GM12878 (cell line): ENCODE data around the gene CFAP410. TPM values are rescaled to one million over a fixed set of nuclear protein-coding genes. Genes with fewer than 3 reads are reported as not detected.

ENCODE experiments used
- ATAC-seq: fragments of 200-7000 bp; cut with Tn5 transposase; 3 replicates; pipeline ENCODE4 v1.9.1; 2020; ENCODE audit warnings: mild to moderate bottlenecking, moderate library complexity
- BruUV-seq: library from RNA; stranded (reverse); fragments of 400-500 nt; replicated peaks from 2 replicates; lab custom pipeline; 2021; lab: Mats Ljungman, UMichigan
- CTCF ChIA-PET: fragments of 300-600 bp; sonication (Branson Sonifier 250); formaldehyde crosslinking; extraction: SDS; loops from one replicate; lab custom pipeline; 2021; ENCODE audit warnings: inconsistent platforms; lab: Yijun Ruan, JAX
- POLR2A ChIA-PET: fragments of 350-600 bp; formaldehyde crosslinking; extraction: SDS; loops from one replicate; lab custom pipeline; 2021; ENCODE audit warnings: inconsistent platforms; lab: Charles Lee
- RAD21 ChIA-PET: fragments of 300-600 bp; sonication (Branson Sonifier 250); formaldehyde crosslinking; loops from one replicate; lab custom pipeline; 2023; ENCODE audit warnings: antibody characterized with exemption; ENCODE audit not compliant: unreplicated experiment; lab: Charles Lee
- SMC1A ChIA-PET: fragments of 300-600 bp; sonication (Branson Sonifier 250); formaldehyde crosslinking; loops from one replicate; lab custom pipeline; 2023; ENCODE audit not compliant: unreplicated experiment, uncharacterized antibody; lab: Charles Lee
- DNase-seq: peaks from one replicate; pipeline ENCODE4 v3.0.0-alpha.2; 2011; ENCODE audit warnings: low read depth, low spot score
- FAIRE-seq: peaks from 3 replicates; lab custom pipeline; 2011; peaks lifted over from hg19 to GRCh38; lab: Jason Lieb, UNC
- H2AFZ ChIP-seq: 2 replicates; pipeline ENCODE4 v1.6.0; 2011; ENCODE audit warnings: low read depth, low read length, control low read depth; ENCODE audit not compliant: control insufficient read depth
- H3K27ac ChIP-seq: 2 replicates; pipeline ENCODE4 v1.5.1; 2011; ENCODE audit warnings: control low read depth; ENCODE audit not compliant: control insufficient read depth, insufficient read depth
- H3K27me3 ChIP-seq, 2 experiments: replicated peaks in 1 of 2; 2 replicates each; pipeline versions ENCODE4 v1.6.0 to v1.6.1; 2011; ENCODE audit warnings: low read length in 1 of 2; ENCODE audit not compliant: control insufficient read depth in 2 of 2, insufficient read depth in 2 of 2
- H3K36me3 ChIP-seq, 2 experiments: 2 replicates each; pipeline ENCODE4 v1.5.1; 2011; ENCODE audit warnings: low read length in 1 of 2; ENCODE audit not compliant: control insufficient read depth in 2 of 2, insufficient read depth in 2 of 2
- H3K4me1 ChIP-seq: 2 replicates; pipeline ENCODE4 v1.6.1; 2011; ENCODE audit warnings: mild to moderate bottlenecking, low read length, moderate library complexity, mixed read lengths; ENCODE audit not compliant: control insufficient read depth, insufficient read depth
- H3K4me2 ChIP-seq: 2 replicates; pipeline ENCODE4 v1.6.0; 2011; ENCODE audit warnings: control low read depth; ENCODE audit not compliant: control insufficient read depth, insufficient read depth
- H3K4me3 ChIP-seq: fragments of 200-600 bp; sonication (generic); 2 replicates; pipeline ENCODE4 v1.5.1; 2016
- H3K79me2 ChIP-seq: 2 replicates; pipeline ENCODE4 v1.6.0; 2011; ENCODE audit warnings: low read length; ENCODE audit not compliant: control insufficient read depth, insufficient read depth
- H3K9ac ChIP-seq: 2 replicates; pipeline ENCODE4 v1.8.0; 2011; ENCODE audit warnings: low read length, control low read depth, mixed read lengths; ENCODE audit not compliant: control insufficient read depth, insufficient read depth
- H3K9me3 ChIP-seq: replicated peaks from 3 replicates; pipeline ENCODE4 v1.5.1; 2011; ENCODE audit warnings: mild to moderate bottlenecking, low read length; ENCODE audit not compliant: control insufficient read depth, insufficient read depth
- H4K20me1 ChIP-seq: 2 replicates; pipeline ENCODE4 v1.6.0; 2011; ENCODE audit not compliant: control insufficient read depth, insufficient read depth
- ETV6 ChIP-seq, 2 experiments: fragments of 450-650 bp in 1 of 2; IDR thresholded peaks in 1 of 2; conservative IDR thresholded peaks in 1 of 2; 2 replicates each; pipeline ENCODE4 v1.6.1; 2014; ENCODE audit warnings: antibody characterized with exemption in 1 of 2, borderline replicate concordance in 1 of 2, low read depth in 1 of 2, mild to moderate bottlenecking in 1 of 2, moderate library complexity in 1 of 2
- FOS ChIP-seq: IDR thresholded peaks from 3 replicates; pipeline ENCODE4 v1.6.1; 2011; ENCODE audit warnings: borderline replicate concordance; ENCODE audit not compliant: insufficient read length; ENCODE audit errors: extremely low read depth
- JUNB ChIP-seq: IDR thresholded peaks from 2 replicates; pipeline ENCODE4 v1.6.1; 2016; ENCODE audit warnings: antibody characterized with exemption, mild to moderate bottlenecking
- MLLT1 ChIP-seq: fragments of 450-650 bp; IDR thresholded peaks from 2 replicates; pipeline ENCODE4 v1.6.1; 2016; ENCODE audit warnings: mild to moderate bottlenecking
- NFYA ChIP-seq: IDR thresholded peaks from 2 replicates; pipeline ENCODE4 v1.6.1; 2011; ENCODE audit warnings: low read depth, mild to moderate bottlenecking, low read length, improper control_type of control experiment, borderline replicate concordance
- PBX3 ChIP-seq: IDR thresholded peaks from 2 replicates; pipeline ENCODE4 v1.6.1; 2011; ENCODE audit warnings: mild to moderate bottlenecking, low read depth, low read length, moderate library complexity; ENCODE audit not compliant: insufficient replicate concordance
- POLR2A ChIP-seq: IDR thresholded peaks from 2 replicates; pipeline ENCODE4 v1.6.1; 2011; ENCODE audit warnings: low read depth, mild to moderate bottlenecking, low read length
- POLR2AphosphoS2 ChIP-seq: IDR thresholded peaks from 2 replicates; pipeline ENCODE4 v1.6.1; 2011; ENCODE audit warnings: low read depth, mild to moderate bottlenecking, low read length, improper control_type of control experiment, moderate library complexity
- POLR2AphosphoS5 ChIP-seq: IDR thresholded peaks from 2 replicates; pipeline ENCODE4 v1.6.1; 2011; ENCODE audit warnings: mild to moderate bottlenecking, low read length, inconsistent platforms
- STAT3 ChIP-seq: IDR thresholded peaks from 2 replicates; pipeline ENCODE4 v1.6.1; 2011; ENCODE audit warnings: low read depth, low read length, improper control_type of control experiment
- WGBS: methylation state at CpG from one replicate; pipeline ENCODE4 v1.1.6; 2016; ENCODE audit warnings: low lambda C conversion rate; ENCODE audit not compliant: insufficient replicate concordance, insufficient coverage; ENCODE audit errors: missing lambda C conversion rate; 5-methylcytosine and 5-hydroxymethylcytosine counted together
- in situ Hi-C: fragments of 300-500 bp; cut with MboI; formaldehyde crosslinking; loops from 9 replicates; pipeline ENCODE4 v1.14.3; 2018; ENCODE audit warnings: mixed read lengths
- intact Hi-C: fragments of 100-400 bp; cut with micrococcal nuclease; formaldehyde crosslinking; loops from one replicate; pipeline ENCODE4 v1.14.2; 2022; ENCODE audit not compliant: unreplicated experiment
- polyA plus RNA-seq, 11 experiments: library from polyadenylated mRNA; depleted of rRNA in 4 of 11; unstranded in 6 of 11; stranded (reverse) in 5 of 11; fragments of >200 nt; fragmentation: Nextera tagmentation in 4 of 11; fragmentation: Illumina TruSeq in 1 of 11; extraction: Ambion mirVana in 4 of 11; extraction: Trizol in 1 of 11; gene quantifications; 1 replicate in 1 of 11; 2 replicates in 10 of 11; pipeline versions ENCODE4 v1.2.1 to v1.2.3, GENCODE V29; 2011 to 2016; ENCODE audit warnings: inconsistent platforms in 2 of 11, missing spikeins in 2 of 11, low read depth in 1 of 11
- total RNA-seq, 4 experiments: library from RNA; depleted of rRNA in 3 of 4; stranded (reverse); fragments of >200 nt in 3 of 4; fragmentation: Illumina TruSeq in 1 of 4; extraction: Trizol in 1 of 4; gene quantifications; 2 replicates each; pipeline versions ENCODE4 v1.2.1 to v1.2.3, GENCODE V29; 2013 to 2021
- TF ChIP-seq, protein P1 (sequence below): fragments of 450-650 bp; IDR thresholded peaks from 2 replicates; pipeline ENCODE4 v1.6.1; 2017; ENCODE audit warnings: mild to moderate bottlenecking, moderate library complexity
- TF ChIP-seq, protein P2 (sequence below): fragments of 150-350 bp; IDR thresholded peaks from 2 replicates; pipeline ENCODE4 v1.6.1; 2014; ENCODE audit warnings: mild to moderate bottlenecking, low read depth, low read length

CFAP410 gene
- total and polyA plus RNA-seq, 10 of the 15 experiments (the other 5 are each of a cell fraction or from before 2014, with no cell fraction given), result 0.14 to 24.8 (median 11.3) TPM

DNA sequence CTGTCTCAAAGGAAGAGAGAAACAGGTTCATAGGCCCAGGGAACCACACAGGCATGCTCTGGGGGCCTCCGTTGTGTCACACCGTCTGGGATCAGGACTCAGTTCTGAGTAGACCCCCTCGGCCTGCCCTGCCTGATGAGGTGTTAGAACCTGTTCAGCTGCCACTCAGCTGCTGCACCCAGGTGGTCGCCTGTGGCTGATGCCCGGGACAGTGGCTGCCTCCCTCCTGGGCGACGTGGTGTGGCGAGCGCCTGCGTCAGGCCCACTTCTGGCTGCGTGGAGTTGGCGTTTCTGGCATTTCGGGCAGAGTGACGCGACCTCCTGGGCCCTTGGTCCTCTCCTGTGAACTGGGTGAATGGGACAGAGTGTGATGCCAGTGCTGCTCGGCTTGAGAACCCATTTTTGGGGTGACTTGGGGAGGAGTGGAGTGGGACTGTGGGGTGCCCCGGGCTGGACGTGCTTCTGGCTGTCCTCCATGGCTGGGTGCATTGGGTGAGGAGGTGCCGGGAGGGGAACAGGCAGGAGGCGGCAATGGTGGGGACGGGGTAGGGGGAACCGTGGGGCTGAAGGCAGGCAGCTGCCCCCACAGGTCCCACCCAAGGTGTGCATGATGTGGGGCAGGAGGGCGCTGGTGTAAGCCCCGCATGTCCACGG lies 10.8 kb downstream of the CFAP410 start:
- Histone ChIP-seq H3K9me3 (no peaks in the 10 kb centered on the region), H3K4me1 (no peaks in the 10 kb centered on the region), H3K36me3 (peaks cover 0 to 12% of the 10 kb centered on the region in 2 experiments; a peak in 3 of 4 replicates), H3K4me3 (no peak overlapping the region), H3K27me3 (no peaks in the 10 kb centered on the region), H3K27ac (no peak overlapping the region), H3K9ac (no peak overlapping the region), H3K79me2 (no peaks in the 10 kb centered on the region), H4K20me1 (no peaks in the 10 kb centered on the region), H3K4me2 (no peak overlapping the region), H2AFZ (no peak overlapping the region)
- CTCF ChIA-PET, result interaction anchor here (1.6 kb wide), 1 partner anchor 10 kb away, joined by 4 read pairs; no protein-coding TSS in a partner anchor
- ATAC-seq, result no peak; the same call in 2 of the 3 replicates
- SMC1A ChIA-PET, result no interaction called here
- no peak for FAIRE-seq
- RAD21 ChIA-PET, result no interaction called here
- TF ChIP-seq ETV6 (conservative IDR thresholded peaks at IDR 0.05 in 1 of 2, IDR thresholded peaks at IDR 0.05 in 1 of 2; ENCODE audit: borderline replicate concordance in 1 of 2, low read depth in 1 of 2) (no peak), NFYA (no peak), POLR2A (peak; percentile 16), POLR2AphosphoS5 (peak; percentile 12; the same call in 1 of the 2 replicates), STAT3 (no peak), MLLT1 (no peak), POLR2AphosphoS2 (peak; percentile 11; the same call in 1 of the 2 replicates), FOS (no peak), JUNB (no peak), PBX3 (no peak)
- TF ChIP-seq, protein P1, sequence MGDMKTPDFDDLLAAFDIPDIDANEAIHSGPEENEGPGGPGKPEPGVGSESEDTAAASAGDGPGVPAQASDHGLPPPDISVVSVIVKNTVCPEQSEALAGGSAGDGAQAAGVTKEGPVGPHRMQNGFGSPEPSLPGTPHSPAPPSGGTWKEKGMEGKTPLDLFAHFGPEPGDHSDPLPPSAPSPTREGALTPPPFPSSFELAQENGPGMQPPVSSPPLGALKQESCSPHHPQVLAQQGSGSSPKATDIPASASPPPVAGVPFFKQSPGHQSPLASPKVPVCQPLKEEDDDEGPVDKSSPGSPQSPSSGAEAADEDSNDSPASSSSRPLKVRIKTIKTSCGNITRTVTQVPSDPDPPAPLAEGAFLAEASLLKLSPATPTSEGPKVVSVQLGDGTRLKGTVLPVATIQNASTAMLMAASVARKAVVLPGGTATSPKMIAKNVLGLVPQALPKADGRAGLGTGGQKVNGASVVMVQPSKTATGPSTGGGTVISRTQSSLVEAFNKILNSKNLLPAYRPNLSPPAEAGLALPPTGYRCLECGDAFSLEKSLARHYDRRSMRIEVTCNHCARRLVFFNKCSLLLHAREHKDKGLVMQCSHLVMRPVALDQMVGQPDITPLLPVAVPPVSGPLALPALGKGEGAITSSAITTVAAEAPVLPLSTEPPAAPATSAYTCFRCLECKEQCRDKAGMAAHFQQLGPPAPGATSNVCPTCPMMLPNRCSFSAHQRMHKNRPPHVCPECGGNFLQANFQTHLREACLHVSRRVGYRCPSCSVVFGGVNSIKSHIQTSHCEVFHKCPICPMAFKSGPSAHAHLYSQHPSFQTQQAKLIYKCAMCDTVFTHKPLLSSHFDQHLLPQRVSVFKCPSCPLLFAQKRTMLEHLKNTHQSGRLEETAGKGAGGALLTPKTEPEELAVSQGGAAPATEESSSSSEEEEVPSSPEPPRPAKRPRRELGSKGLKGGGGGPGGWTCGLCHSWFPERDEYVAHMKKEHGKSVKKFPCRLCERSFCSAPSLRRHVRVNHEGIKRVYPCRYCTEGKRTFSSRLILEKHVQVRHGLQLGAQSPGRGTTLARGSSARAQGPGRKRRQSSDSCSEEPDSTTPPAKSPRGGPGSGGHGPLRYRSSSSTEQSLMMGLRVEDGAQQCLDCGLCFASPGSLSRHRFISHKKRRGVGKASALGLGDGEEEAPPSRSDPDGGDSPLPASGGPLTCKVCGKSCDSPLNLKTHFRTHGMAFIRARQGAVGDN, result no peak
- TF ChIP-seq, protein P2, sequence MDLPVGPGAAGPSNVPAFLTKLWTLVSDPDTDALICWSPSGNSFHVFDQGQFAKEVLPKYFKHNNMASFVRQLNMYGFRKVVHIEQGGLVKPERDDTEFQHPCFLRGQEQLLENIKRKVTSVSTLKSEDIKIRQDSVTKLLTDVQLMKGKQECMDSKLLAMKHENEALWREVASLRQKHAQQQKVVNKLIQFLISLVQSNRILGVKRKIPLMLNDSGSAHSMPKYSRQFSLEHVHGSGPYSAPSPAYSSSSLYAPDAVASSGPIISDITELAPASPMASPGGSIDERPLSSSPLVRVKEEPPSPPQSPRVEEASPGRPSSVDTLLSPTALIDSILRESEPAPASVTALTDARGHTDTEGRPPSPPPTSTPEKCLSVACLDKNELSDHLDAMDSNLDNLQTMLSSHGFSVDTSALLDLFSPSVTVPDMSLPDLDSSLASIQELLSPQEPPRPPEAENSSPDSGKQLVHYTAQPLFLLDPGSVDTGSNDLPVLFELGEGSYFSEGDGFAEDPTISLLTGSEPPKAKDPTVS, result no peak
- no TSS peak for BruUV-seq
- 79% methylated on average over 23 of the region's 25 CpGs for WGBS
- POLR2A ChIA-PET, result no interaction called here
- intact Hi-C loops (no loop called here), in situ Hi-C loops (no loop called here)
- DNase-seq, result no peak
